ENCODE results near the gene INAFM1.
A peak's percentile ranks its signal among the peaks of the same experiment; 100 is the strongest.

Gene INAFM1

GRCh38 chr19:47257411-47258169 is 17.1 kb upstream of the INAFM1 start (continued):
- 0 out of 2 replicates have a peak, but pooled peaks have one; percentile 12 for TF ChIP-seq ZEB2 (tag by site-specific recombination; IDR thresholded peaks at IDR 0.05)
- no peak for TF ChIP-seq ZNF140 (tag by site-specific recombination; IDR thresholded peaks at IDR 0.05)
- TF ChIP-seq SP3 (tag by site-specific recombination; IDR thresholded peaks at IDR 0.05): peak; percentile 55
- TF ChIP-seq ZNF600 (tag by site-specific recombination; IDR thresholded peaks at IDR 0.05): 0 out of 2 replicates have a peak, but pooled peaks have one; percentile 24
- no peak for TF ChIP-seq ZNF544 (tag by site-specific recombination; IDR thresholded peaks at IDR 0.05)
- no peak for TF ChIP-seq ZNF248 (tag by site-specific recombination; IDR thresholded peaks at IDR 0.05)
- no peak for TF ChIP-seq ZNF138 (tag by site-specific recombination; IDR thresholded peaks at IDR 0.05; ENCODE audit: borderline replicate concordance)
- TF ChIP-seq ZXDB (tag by site-specific recombination; IDR thresholded peaks at IDR 0.05): peak; percentile 46
- TF ChIP-seq KLF16 (tag by site-specific recombination; IDR thresholded peaks at IDR 0.05): no peak
- no peak for TF ChIP-seq CTCF (tag by site-specific recombination; IDR thresholded peaks at IDR 0.05)
- no peak; the same call in 1 of the 2 replicates for TF ChIP-seq ZNF501 (tag by site-specific recombination; IDR thresholded peaks at IDR 0.05)
- TF ChIP-seq ZNF777 (tag by site-specific recombination; IDR thresholded peaks at IDR 0.05; ENCODE audit: borderline replicate concordance): peak; percentile 72; the same call in 1 of the 2 replicates
- TF ChIP-seq ZNF398 (tag by site-specific recombination; IDR thresholded peaks at IDR 0.05): peak; percentile 64
- TF ChIP-seq PRDM4 (tag by site-specific recombination; IDR thresholded peaks at IDR 0.05): peak; percentile 76; the same call in 1 of the 2 replicates
- no peak for TF ChIP-seq ZNF350 (tag by site-specific recombination; IDR thresholded peaks at IDR 0.05)
- no peak for TF ChIP-seq ZNF404 (tag by site-specific recombination; IDR thresholded peaks at IDR 0.05)
- no peak for TF ChIP-seq HOXA7 (CRISPR knock-in tag; IDR thresholded peaks at IDR 0.05; ENCODE audit: borderline replicate concordance)

- no peaks in the 10 kb centered on the region for H3K9me3 ChIP-seq (ENCODE audit: control insufficient read depth, insufficient read depth, low read depth, low read length)
- TF ChIP-seq ZNF660 (tag by site-specific recombination; IDR thresholded peaks at IDR 0.05): no peak
- no peak overlapping the region for H3K4me3 ChIP-seq (ENCODE audit: low read depth, low read length)
- peaks cover 12% of the 10 kb centered on the region for H3K4me1 ChIP-seq (ENCODE audit: control insufficient read depth, insufficient read depth, low read length)
- peaks cover 20 to 37% of the 10 kb centered on the region in 2 experiments; a peak in 2 of 3 replicates for H3K36me3 ChIP-seq (ENCODE audit: control insufficient read depth in 2 of 2, insufficient read depth in 1 of 2, low read length in 2 of 2)
- H3K27ac ChIP-seq (ENCODE audit: extremely low read depth, low read depth, low read length): 0 out of 2 replicates have a peak overlapping the region, but pooled peaks have one; percentile 67
- ChIA-PET POLR2A (interaction anchor here (1.2 kb wide), 1 partner anchor 16 kb away, joined by 3 read pairs; no protein-coding TSS in a partner anchor), CTCF (interaction anchor here (0.6 to 0.7 kb wide), 3 partner anchors 24 to 152 kb away, joined by 3 read pairs; no protein-coding TSS in a partner anchor)
These were observed 16.3 kb upstream of the INAFM1 start for GRCh38 chr19:47258434-47258833.
